Panc1 (cell line): Measurements from ENCODE around the gene TBXAS1. TPM values are rescaled to one million over a fixed set of nuclear protein-coding genes. Genes with fewer than 3 reads are reported as not detected.

Experiments
- ATAC-seq: fragments of 200-7000 bp; cut with Tn5 transposase; 2 replicates; pipeline ENCODE4 v1.9.1; 2020; ENCODE audit warnings: mild to moderate bottlenecking, moderate library complexity
- BruUV-seq: library from RNA; stranded (reverse); fragments of 400-500 nt; replicated peaks from 2 replicates; lab custom pipeline; 2021; lab: Mats Ljungman, UMichigan
- CTCF ChIA-PET: fragments of 300-600 bp; sonication (Branson Sonifier 250); formaldehyde crosslinking; loops from one replicate; lab custom pipeline; 2022; ENCODE audit warnings: antibody characterized with exemption; lab: Charles Lee
- POLR2A ChIA-PET: fragments of 300-600 bp; sonication (Branson Sonifier 250); formaldehyde crosslinking; loops from one replicate; lab custom pipeline; 2022; ENCODE audit warnings: antibody characterized with exemption; lab: Charles Lee
- DNase-seq: peaks from one replicate; pipeline ENCODE4 v3.0.0-alpha.2; 2010; ENCODE audit warnings: low read depth, low spot score
- H3K27ac ChIP-seq: 2 replicates; pipeline ENCODE4 v1.5.1; 2011; ENCODE audit warnings: mild to moderate bottlenecking, low read length, inconsistent platforms
- H3K27me3 ChIP-seq: fragments of 200-500 bp; sonication (Bioruptor generic); 2 replicates; pipeline ENCODE4 v1.6.0; 2014; ENCODE audit warnings: low read length, inconsistent platforms; ENCODE audit not compliant: control insufficient read depth, insufficient read depth
- H3K36me3 ChIP-seq: fragments of 200-500 bp; sonication (Bioruptor generic); 2 replicates; pipeline ENCODE4 v1.5.1; 2014; ENCODE audit warnings: inconsistent platforms, mild to moderate bottlenecking, low read length, moderate library complexity; ENCODE audit not compliant: control insufficient read depth, insufficient read depth
- H3K4me1 ChIP-seq: 2 replicates; pipeline ENCODE4 v1.5.1; 2011; ENCODE audit warnings: inconsistent platforms, mild to moderate bottlenecking, low read length, moderate library complexity; ENCODE audit not compliant: control insufficient read depth, insufficient read depth
- H3K4me3 ChIP-seq, 2 experiments: 2 replicates each; pipeline ENCODE4 v1.5.1; 2011 to 2012; ENCODE audit warnings: low read depth in 2 of 2, low read length in 2 of 2, mild to moderate bottlenecking in 2 of 2, inconsistent platforms in 1 of 2, moderate library complexity in 1 of 2
- H3K9me3 ChIP-seq: fragments of 200-500 bp; sonication (Bioruptor generic); 2 replicates; pipeline ENCODE4 v1.5.1; 2014; ENCODE audit warnings: low read depth, mild to moderate bottlenecking, inconsistent platforms, low read length, moderate library complexity; ENCODE audit not compliant: control insufficient read depth, insufficient read depth
- POLR2AphosphoS5 ChIP-seq: IDR thresholded peaks from 2 replicates; pipeline ENCODE4 v1.6.1; 2012; ENCODE audit warnings: mild to moderate bottlenecking, low read depth, low read length, moderate library complexity
- SIN3A ChIP-seq: IDR thresholded peaks from 2 replicates; pipeline ENCODE4 v1.6.1; 2012; ENCODE audit warnings: low read depth, mild to moderate bottlenecking, low read length, moderate library complexity, borderline replicate concordance; ENCODE audit not compliant: insufficient read depth
- TCF7L2 ChIP-seq: IDR thresholded peaks from 2 replicates; pipeline ENCODE4 v1.6.1; 2011; ENCODE audit warnings: mild to moderate bottlenecking, low read depth, low read length, inconsistent platforms
- in situ Hi-C: cut with HindIII; loops from 2 replicates; pipeline ENCODE4 v1.10.0; 2016; ENCODE audit warnings: low sequenced_read_pairs, low pct_unique_long_range_greater_than_20kb
- intact Hi-C: fragments of 100-400 bp; cut with micrococcal nuclease; formaldehyde crosslinking; loops from one replicate; pipeline ENCODE4 v1.10.0; 2022; ENCODE audit not compliant: unreplicated experiment
- total RNA-seq: library from RNA; stranded (reverse); gene quantifications from one replicate; pipeline ENCODE4 v1.2.1, GENCODE V29; 2021; ENCODE audit not compliant: unreplicated experiment
- TF ChIP-seq, protein P1 (sequence below), 2 experiments: IDR thresholded peaks; 2 replicates each; pipeline ENCODE4 v1.6.1; 2011 to 2012; ENCODE audit warnings: low read depth in 2 of 2, control low read depth in 1 of 2, low read length in 1 of 2, mild to moderate bottlenecking in 1 of 2, moderate library complexity in 1 of 2; ENCODE audit not compliant: insufficient read depth in 1 of 2
- TF ChIP-seq, protein P2 (sequence below): fragments of 450-650 bp; IDR thresholded peaks from 2 replicates; pipeline ENCODE4 v1.5.1; 2017; ENCODE audit warnings: mild to moderate bottlenecking

TBXAS1 gene
- total RNA-seq, 1 experiment from 2014 or later = 4.4 TPM

DNA sequence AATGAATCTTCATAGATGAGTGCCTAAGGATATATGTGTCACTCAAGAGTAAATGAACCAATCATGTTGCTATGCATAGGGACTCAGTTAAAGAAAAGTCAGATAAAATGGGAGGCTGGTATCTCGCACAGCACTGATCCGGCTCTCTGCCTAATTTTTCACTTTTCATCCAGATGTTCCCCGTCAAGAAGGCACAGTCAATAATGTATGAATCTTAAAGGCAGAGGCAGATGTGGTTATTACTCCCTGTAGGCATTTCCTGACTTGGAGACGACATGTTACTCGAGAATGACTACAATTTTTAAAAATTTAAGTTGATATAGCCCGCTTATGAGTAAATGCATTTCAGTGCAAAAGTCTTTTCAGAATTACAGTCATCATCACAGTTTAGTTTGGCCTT lies 113.6 kb downstream of the TBXAS1 start:
- no peaks in the 10 kb centered on the region for H3K4me1 ChIP-seq
- H3K36me3 ChIP-seq = no peaks in the 10 kb centered on the region
- intact Hi-C loops = no loop called here
- in situ Hi-C loops = no loop called here
- no TSS peak for BruUV-seq
- TF ChIP-seq, protein P1, sequence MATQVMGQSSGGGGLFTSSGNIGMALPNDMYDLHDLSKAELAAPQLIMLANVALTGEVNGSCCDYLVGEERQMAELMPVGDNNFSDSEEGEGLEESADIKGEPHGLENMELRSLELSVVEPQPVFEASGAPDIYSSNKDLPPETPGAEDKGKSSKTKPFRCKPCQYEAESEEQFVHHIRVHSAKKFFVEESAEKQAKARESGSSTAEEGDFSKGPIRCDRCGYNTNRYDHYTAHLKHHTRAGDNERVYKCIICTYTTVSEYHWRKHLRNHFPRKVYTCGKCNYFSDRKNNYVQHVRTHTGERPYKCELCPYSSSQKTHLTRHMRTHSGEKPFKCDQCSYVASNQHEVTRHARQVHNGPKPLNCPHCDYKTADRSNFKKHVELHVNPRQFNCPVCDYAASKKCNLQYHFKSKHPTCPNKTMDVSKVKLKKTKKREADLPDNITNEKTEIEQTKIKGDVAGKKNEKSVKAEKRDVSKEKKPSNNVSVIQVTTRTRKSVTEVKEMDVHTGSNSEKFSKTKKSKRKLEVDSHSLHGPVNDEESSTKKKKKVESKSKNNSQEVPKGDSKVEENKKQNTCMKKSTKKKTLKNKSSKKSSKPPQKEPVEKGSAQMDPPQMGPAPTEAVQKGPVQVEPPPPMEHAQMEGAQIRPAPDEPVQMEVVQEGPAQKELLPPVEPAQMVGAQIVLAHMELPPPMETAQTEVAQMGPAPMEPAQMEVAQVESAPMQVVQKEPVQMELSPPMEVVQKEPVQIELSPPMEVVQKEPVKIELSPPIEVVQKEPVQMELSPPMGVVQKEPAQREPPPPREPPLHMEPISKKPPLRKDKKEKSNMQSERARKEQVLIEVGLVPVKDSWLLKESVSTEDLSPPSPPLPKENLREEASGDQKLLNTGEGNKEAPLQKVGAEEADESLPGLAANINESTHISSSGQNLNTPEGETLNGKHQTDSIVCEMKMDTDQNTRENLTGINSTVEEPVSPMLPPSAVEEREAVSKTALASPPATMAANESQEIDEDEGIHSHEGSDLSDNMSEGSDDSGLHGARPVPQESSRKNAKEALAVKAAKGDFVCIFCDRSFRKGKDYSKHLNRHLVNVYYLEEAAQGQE (IDR thresholded peaks at IDR 0.05; ENCODE audit: insufficient read depth in 1 of 2, low read depth in 2 of 2, low read length in 1 of 2) = no peak
- no peak for TF ChIP-seq POLR2AphosphoS5
- TF ChIP-seq, protein P2, sequence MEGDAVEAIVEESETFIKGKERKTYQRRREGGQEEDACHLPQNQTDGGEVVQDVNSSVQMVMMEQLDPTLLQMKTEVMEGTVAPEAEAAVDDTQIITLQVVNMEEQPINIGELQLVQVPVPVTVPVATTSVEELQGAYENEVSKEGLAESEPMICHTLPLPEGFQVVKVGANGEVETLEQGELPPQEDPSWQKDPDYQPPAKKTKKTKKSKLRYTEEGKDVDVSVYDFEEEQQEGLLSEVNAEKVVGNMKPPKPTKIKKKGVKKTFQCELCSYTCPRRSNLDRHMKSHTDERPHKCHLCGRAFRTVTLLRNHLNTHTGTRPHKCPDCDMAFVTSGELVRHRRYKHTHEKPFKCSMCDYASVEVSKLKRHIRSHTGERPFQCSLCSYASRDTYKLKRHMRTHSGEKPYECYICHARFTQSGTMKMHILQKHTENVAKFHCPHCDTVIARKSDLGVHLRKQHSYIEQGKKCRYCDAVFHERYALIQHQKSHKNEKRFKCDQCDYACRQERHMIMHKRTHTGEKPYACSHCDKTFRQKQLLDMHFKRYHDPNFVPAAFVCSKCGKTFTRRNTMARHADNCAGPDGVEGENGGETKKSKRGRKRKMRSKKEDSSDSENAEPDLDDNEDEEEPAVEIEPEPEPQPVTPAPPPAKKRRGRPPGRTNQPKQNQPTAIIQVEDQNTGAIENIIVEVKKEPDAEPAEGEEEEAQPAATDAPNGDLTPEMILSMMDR = no peak
- no peak for TF ChIP-seq TCF7L2
- TF ChIP-seq SIN3A = no peak
- no peak for ATAC-seq
- no peaks in the 10 kb centered on the region for H3K27me3 ChIP-seq
- H3K4me3 ChIP-seq = no peak overlapping the region
- no peak overlapping the region for H3K27ac ChIP-seq
- no peaks in the 10 kb centered on the region for H3K9me3 ChIP-seq
- ChIA-PET POLR2A (no interaction called here), CTCF (no interaction called here)
- no peak for DNase-seq

DNA sequence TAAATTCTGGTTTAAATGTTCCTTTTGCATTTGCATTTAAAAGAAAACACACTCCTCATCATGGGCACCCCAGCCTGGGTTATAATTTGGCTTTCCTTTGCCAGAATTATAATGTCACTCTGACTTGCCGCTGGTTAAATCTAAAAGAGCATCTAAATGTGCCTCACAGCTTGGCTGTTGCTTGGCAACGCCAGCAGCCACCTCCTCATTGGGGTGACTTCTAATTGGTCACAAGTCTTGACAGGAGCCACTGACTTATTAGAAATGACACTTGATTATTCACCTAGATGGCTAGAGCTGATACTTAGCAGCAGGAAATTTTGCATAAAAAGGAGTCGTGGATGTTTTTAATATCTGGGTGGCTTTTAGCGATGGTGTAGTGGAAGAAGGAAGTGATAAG lies 114.3 kb downstream of the TBXAS1 start:
- H3K9me3 ChIP-seq = no peaks in the 10 kb centered on the region
- no peak overlapping the region for H3K4me3 ChIP-seq
- H3K36me3 ChIP-seq = no peaks in the 10 kb centered on the region
- no peaks in the 10 kb centered on the region for H3K27me3 ChIP-seq
- no peak overlapping the region for H3K27ac ChIP-seq
- CTCF ChIA-PET = no interaction called here
- BruUV-seq = no TSS peak
- ATAC-seq (no peak), DNase-seq (no peak)
- H3K4me1 ChIP-seq = no peaks in the 10 kb centered on the region
- intact Hi-C loops (no loop called here), in situ Hi-C loops (no loop called here)
- TF ChIP-seq, protein P1 (IDR thresholded peaks at IDR 0.05; ENCODE audit: insufficient read depth in 1 of 2, low read depth in 2 of 2, low read length in 1 of 2) = no peak
- TF ChIP-seq TCF7L2 = no peak
- TF ChIP-seq SIN3A = no peak
- TF ChIP-seq, protein P2 = no peak
- no peak for TF ChIP-seq POLR2AphosphoS5
- POLR2A ChIA-PET = no interaction called here
